GM21723 (cell line): ENCODE measurements around the gene HJURP.

ENCODE experiments used
- ATAC-seq: cut with Tn5 transposase; IDR thresholded peaks from one replicate; pipeline ENCODE4 v1.9.1; 2021; ENCODE audit warnings: mild to moderate bottlenecking, moderate library complexity; ENCODE audit not compliant: unreplicated experiment

Gene HJURP

DNA sequence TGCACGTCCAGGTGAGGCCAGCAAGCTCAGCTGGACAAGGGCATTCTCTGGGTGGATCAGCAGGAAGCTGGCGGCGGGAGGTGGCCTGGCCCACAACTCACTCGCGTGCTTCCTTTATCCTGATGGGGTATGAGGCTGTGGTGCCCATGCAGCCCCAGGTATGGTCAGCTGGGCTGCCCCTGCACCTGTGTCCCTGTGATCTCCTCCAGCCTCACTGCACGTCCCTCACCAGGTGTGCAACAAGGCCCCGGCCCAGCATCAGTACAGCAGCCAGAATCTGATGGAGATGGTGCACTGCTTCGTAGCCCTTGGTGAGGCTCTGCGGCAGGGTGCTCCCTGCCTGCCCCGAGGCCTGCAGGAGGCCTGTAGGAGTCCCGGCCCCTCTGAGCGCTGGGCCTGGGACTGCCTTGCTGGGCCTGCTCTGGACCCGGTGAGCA, 58.6 kb downstream of the HJURP start:
- ATAC-seq = no peak

DNA sequence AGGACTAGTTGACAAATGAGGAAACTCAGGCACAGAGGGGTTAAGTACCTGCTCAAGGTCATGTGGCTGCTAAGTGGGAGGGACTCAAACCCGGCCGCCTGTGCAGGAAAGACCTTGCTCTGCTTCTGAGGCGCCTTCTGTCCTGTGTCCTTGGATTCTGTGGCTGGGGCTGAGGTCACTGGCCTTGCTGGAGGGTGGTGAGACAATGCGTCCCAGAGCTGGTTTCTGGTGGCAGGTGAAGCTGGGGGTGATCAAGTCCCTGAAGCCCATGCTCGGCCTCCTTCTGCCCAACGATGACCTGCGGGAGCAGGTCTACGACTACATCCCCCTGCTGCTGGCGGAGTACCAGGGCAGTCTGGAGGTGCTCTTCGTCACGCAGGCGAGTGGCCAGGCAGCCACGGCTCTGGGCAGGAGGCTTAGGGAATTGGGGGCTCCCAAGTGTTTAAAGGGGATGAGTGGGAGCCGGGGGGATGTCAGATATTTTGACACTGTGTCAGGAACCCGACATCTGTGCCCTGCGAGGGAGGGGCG, 60.1 kb downstream of the HJURP start:
- no peak for ATAC-seq

DNA sequence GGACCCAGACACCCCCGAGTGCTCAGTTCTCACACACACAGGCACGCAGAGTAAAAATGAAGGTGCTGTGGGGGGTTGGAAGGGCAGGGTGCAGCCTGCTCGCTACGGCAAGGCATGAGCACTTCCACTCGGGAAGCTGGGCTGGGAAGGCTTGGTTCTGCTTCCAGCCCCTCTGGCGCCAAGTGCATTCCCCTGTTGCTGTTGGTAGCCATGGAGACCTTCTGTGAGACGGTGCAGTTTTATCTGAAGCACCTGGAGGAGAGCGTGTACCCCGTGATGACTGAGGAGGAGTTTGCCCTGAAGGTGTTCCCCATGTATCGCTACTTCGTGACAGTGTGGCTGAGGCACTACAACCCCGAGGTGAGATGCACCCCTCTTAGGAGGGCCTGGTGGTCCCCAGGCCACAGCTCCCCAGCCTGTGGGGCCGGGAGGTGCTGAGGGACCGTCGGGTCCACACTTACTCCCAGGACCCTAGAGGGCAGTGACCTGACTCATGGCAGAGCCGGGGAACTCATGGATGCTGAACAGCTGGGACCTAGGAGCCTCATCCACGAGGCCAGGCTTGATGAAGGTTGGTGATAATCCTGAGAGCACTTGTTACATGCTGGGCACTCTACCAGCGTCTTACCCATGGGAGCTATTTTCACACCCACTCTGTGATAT, 60.7 kb downstream of the HJURP start:
- no peak for ATAC-seq

DNA sequence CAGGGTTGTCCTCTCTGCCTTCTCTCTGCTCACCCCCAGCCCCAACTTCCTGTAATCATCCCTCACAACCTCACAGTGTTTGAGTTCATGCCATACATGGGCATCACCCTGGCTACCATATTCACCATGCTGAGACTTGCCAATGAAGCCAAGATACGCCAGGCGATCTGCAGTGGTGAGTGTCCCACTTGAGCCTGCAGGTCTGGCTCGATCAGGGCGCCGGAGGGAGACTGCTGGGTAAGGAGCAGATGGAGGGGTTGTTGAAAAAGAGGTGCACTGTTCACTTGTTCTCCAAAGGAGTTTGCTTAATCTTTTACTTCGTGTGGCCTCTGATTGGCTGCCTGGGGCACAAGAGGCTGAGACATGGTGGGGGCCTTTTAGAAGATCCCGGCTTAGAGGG, 61.6 kb downstream of the HJURP start:
- ATAC-seq = no peak

DNA sequence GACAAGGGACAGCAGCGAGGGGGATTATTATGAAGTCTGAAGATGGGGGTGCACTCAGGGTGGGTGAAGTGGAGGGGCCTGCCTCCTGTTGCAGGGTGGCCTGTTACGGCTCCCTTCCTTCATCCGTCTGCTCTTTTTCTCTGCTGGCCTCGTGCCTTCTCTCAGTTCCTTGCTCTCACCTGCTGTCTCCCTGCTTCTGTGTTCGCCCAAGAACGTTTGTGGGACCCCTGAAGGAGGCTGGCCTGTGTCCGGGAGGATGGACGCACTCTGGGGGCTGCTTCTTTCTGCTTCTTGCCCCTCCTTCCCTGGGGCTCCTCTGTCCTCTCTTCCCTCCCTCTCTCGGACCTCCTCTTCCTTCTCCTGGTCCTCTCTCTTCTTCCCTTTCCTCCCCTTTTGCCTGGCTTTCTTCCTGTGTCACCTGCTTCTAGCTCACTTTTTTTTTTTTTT, 62.4 kb downstream of the HJURP start:
- no peak for ATAC-seq

DNA sequence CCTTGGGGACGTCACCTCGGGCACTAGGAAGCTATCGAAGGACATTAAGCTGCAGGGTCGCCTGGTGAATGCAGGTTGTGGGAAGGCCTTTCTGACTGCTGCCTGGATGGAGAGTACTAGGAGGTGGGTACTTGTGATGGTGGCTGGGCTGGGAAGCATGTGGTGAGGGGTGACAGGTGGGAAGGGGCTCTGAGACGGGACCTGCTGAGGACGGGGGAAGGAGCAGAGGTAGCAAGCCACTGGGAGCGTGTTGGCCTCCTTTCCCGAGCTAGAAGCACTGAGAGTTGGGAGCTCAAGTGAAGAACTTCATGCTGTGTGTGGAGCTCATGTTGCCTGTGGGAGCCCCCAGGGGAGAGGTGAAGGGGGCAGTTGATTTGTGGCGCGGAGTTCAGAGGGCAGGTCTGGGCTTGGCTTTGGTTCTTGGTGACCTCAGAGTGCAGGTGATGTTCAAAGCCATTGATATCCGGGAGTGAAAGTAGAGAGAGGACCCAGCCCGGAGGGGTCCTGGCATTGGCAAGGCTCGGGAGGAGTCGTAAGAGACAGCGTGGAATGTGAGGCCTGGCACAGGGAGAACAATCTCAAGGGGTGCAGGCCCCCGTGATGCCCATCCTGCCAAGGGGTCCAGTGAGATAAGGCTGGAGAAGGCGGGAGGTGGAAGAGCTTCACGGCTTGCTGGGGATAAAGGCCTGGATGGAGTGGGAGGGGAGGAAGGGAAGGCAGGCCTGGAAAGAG, 63.0 kb downstream of the HJURP start:
- no peak for ATAC-seq

DNA sequence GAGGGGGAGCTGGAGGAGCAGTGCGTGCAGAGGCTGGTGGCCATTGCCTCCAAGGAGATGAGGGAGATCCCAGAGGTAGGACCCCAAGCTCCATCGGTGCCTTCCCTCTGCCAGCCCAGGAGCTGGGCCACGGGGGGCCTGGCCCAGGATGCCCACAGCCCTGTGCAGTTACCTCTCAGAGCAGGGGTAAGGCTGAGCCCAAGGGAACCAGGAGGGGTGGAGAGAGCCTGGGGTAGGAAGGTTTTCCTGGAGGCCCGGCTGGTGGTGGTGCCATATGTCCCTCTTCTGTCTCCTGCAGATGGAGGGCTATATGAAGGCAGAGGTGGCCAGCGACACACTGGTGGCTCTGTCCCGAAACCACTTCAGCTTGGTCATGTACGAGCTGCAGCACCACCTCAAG, 64.8 kb downstream of the HJURP start:
- ATAC-seq = no peak
